ENCODE results near the gene SPATA24.

The SPATA24 gene

DNA sequence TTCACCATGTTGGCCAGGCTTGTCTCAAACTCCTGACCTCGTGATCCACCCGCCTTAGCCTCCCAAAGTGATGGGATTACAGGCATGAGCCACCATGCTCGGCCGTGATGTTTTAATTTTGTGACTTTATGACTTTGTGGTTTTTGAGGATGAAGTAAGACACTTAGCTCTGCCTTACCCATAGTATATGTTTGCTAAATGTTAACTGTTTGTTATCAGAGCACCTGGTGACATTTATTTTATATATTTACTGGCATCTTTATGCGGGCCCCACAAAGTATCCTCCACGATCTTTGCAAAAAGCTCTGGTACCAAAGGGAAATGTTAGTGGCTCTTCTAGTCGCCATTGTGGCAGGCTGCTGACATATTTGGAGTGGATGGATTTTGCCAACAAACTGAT lies 27.5 kb downstream of the SPATA24 start:
- no peak for DNase-seq (ENCODE audit: extremely low read depth, low read depth)
- TF ChIP-seq, protein P1, sequence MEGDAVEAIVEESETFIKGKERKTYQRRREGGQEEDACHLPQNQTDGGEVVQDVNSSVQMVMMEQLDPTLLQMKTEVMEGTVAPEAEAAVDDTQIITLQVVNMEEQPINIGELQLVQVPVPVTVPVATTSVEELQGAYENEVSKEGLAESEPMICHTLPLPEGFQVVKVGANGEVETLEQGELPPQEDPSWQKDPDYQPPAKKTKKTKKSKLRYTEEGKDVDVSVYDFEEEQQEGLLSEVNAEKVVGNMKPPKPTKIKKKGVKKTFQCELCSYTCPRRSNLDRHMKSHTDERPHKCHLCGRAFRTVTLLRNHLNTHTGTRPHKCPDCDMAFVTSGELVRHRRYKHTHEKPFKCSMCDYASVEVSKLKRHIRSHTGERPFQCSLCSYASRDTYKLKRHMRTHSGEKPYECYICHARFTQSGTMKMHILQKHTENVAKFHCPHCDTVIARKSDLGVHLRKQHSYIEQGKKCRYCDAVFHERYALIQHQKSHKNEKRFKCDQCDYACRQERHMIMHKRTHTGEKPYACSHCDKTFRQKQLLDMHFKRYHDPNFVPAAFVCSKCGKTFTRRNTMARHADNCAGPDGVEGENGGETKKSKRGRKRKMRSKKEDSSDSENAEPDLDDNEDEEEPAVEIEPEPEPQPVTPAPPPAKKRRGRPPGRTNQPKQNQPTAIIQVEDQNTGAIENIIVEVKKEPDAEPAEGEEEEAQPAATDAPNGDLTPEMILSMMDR (IDR thresholded peaks at IDR 0.05; ENCODE audit: low read depth, low read length) = no peak

DNA sequence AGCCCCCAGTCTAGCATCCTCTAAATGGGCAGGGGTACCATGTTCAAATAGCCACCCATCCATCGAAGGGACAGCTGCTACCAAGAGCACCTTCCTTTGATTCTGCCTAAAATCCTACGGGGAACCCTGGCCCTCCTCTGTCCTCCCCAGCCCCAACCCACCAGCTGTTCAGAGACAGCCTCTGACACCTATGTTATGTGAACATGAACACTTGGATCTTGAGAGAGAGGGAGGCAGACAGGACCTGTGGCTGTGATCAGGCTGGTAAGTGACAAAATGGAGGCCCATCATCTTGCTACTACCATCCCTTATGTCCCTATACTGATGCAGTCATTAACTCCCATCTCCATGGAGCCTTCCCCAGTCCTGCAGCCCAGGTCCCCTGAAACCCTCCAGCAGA lies 29.0 kb downstream of the SPATA24 start:
- TF ChIP-seq, protein P1 (IDR thresholded peaks at IDR 0.05; ENCODE audit: low read depth, low read length) = no peak
- no peak for DNase-seq (ENCODE audit: extremely low read depth, low read depth)

DNA sequence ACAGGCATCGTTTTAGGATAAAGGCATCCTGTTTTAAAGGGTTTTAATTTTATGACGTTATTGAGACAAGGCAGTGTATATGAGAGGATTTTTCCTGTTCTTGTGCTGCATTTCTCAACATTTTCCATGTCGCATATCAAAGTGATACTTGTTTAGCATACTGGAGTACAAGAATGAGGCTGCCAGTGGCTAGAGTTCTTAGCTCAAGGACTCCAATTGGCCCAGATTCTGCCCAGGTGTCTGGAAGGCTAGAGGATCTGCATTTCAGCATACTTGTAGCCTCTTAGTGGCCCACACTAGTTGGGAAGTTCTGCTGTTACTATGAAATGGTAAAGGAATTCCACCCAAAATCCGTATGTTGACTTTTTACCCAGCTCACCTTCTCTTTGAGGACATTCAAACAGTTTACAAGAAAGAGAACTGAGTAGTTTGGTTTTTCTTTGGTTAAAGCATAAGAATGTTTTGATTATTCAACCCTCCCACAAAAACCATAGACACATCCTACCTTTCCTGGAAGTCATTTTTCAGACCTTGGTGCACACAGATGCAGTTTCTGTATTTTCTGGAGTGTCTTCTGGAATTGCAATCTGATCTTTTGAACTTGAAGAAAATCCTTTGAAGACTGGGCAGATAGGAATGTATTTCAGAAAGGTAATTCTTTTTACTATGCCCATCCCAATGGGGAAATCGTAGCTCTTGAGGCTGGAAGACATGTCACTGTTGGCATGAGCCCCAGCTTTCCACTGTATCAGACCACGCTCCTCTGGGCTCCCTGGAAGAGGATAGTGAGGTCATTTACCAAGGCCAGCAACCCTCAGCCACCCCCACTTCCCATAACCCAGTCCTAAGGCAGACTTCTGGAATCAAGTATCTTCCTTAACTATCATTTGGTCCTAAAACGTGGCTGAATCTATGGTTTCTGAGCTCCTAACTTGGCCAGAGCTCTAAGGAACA lies 32.1 kb downstream of the SPATA24 start:
- TF ChIP-seq, protein P1 (IDR thresholded peaks at IDR 0.05; ENCODE audit: low read depth, low read length) = no peak
- DNase-seq (ENCODE audit: extremely low read depth, low read depth) = no peak

DNA sequence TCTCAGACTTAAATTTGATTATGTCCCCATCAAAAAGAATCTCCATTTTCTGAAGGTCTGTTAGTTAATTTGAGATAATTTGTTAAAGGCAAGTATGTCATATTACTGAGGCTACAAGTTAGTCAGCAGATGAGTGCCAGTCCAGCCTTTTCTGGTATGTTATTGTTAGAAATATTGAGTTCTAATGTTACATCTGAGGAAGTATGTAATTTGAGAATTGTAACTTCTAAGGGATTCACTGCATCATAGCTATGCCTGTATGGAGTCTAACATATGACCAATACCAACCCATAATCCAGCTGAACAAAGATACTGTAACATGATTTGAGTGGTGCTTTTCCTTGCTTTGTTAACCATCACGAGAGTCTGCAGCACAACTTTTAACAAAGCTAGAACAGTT lies 34.7 kb downstream of the SPATA24 start:
- peak; percentile 50 for DNase-seq (ENCODE audit: extremely low read depth, low read depth)
- TF ChIP-seq, protein P1 (IDR thresholded peaks at IDR 0.05; ENCODE audit: low read depth, low read length) = no peak

DNA sequence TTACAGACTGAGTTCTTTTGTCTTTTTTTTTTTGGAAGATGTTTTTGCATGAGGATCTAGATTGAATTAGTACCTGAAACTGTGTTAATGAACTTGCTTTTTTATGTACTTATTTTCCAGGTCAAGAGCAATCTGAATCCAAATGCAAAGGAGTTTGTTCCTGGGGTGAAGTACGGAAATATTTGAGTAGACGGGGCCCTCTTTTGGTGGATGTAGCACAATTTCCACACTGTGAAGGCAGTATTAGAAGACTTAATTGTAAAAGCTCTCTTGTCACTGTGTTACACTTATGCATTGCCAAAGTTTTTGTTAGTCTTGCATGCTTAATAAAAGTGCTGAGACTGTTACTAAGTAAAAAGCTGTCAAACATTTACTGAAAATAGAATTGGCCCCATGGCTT lies 35.3 kb downstream of the SPATA24 start:
- TF ChIP-seq, protein P1 (IDR thresholded peaks at IDR 0.05; ENCODE audit: low read depth, low read length) = no peak; the same call in none of the 2 replicates
- DNase-seq (ENCODE audit: extremely low read depth, low read depth) = no peak

DNA sequence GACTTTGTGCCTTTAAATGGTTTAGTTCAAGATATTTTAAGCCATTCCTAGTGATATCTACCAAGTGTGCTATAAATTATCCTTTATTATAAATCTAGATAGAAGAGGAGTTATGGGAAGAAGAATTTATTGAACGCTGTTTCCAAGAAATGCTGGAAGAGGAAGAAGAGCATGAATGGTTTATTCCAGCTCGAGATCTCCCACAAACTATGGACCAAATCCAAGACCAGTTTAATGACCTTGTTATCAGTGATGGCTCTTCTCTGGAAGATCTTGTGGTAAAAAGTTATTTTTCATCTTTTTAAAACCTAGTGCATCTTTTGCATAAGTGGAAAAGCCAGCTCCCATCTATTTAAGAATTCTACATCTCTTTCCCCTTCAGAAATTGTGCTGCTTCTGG lies 39.4 kb downstream of the SPATA24 start:
- DNase-seq (ENCODE audit: extremely low read depth, low read depth) = no peak
- TF ChIP-seq, protein P1 (IDR thresholded peaks at IDR 0.05; ENCODE audit: low read depth, low read length) = no peak

DNA sequence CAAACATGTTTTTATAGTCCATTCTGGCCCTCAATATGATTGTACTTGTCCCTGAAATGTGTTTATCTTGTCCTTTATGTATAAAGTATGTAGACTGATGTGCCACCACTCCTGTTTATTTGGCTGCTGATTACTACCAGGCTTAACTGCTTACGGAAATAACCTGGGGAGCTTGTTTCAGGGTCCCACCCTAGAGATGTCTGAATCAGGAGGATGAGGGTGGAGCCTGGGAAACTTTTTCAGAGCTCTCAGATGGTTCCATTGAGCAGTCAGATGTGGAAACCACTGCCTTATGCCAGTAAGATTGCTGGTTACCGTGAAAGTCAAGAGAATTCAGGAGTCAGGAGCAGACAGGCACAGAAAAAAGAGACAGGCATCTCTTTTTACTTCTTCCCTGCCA lies 40.0 kb downstream of the SPATA24 start:
- TF ChIP-seq, protein P1 (IDR thresholded peaks at IDR 0.05; ENCODE audit: low read depth, low read length) = no peak
- no peak for DNase-seq (ENCODE audit: extremely low read depth, low read depth)
